Ovary (tissue), 9 donors: ENCODE measurements around the gene CD52. TPM values are rescaled to one million over a fixed set of nuclear protein-coding genes. Genes with fewer than 3 reads are reported as not detected.

Source experiments
- DNase-seq, 5 donors: peaks; one replicate each; pipeline ENCODE4 v3.0.0-alpha.2; 2019 to 2020
- H3K27ac ChIP-seq, 2 donors: fragments of 200-600 bp; one replicate each; pipeline versions ENCODE4 v1.5.1 to v1.8.0; 2019 to 2022
- H3K27me3 ChIP-seq: fragments of 200-600 bp; one replicate; pipeline ENCODE4 v1.8.0; 2022
- H3K36me3 ChIP-seq: fragments of 200-600 bp; sonication (generic); one replicate; pipeline ENCODE4 v1.5.1; 2019
- H3K4me1 ChIP-seq: one replicate; pipeline ENCODE4 v1.8.1; 2013; ENCODE audit warnings: mild to moderate bottlenecking, moderate library complexity; ENCODE audit not compliant: insufficient read depth
- H3K4me3 ChIP-seq: fragments of 200-600 bp; sonication (generic); one replicate; pipeline ENCODE4 v1.5.1; 2017
- H3K9me3 ChIP-seq, 2 donors: fragments of 200-600 bp in 1 of 2; sonication (generic) in 1 of 2; one replicate each; pipeline versions ENCODE4 v1.5.1 to v1.8.1; 2013 to 2019; ENCODE audit warnings: mild to moderate bottlenecking in 1 of 2, moderate library complexity in 1 of 2
- CTCF ChIP-seq, 3 donors: fragments of 450-650 bp in 2 of 3; fragments of 200-600 bp in 1 of 3; IDR thresholded peaks; one replicate each; pipeline versions ENCODE4 v1.5.1 to v1.8.0; 2016 to 2022; ENCODE audit warnings: antibody characterized with exemption in 3 of 3, mild to moderate bottlenecking in 1 of 3
- EP300 ChIP-seq: sonication (generic); formaldehyde crosslinking; IDR thresholded peaks from one replicate; pipeline ENCODE4 v1.6.1; 2017; ENCODE audit warnings: antibody characterized with exemption
- POLR2A ChIP-seq: fragments of 450-650 bp; IDR thresholded peaks from one replicate; pipeline ENCODE4 v1.6.1; 2017; ENCODE audit warnings: antibody characterized with exemption, mild to moderate bottlenecking, moderate library complexity
- WGBS, 3 donors: extraction: QIAGEN DNeasy Blood & Tissue Kit in 1 of 3; methylation state at CpG; one replicate each; pipeline versions ENCODE4 v1.1.5 to v1.1.7; 2013 to 2017; 5-methylcytosine and 5-hydroxymethylcytosine counted together
- intact Hi-C, 4 donors: fragments of 100-400 bp; cut with DNase I; formaldehyde crosslinking; loops; one replicate each; pipeline versions ENCODE4 v1.11.0 to v1.15.1; 2022 to 2023
- polyA plus RNA-seq, 2 donors: library from polyadenylated mRNA; stranded (reverse); fragments of 200-250 nt in 1 of 2; fragments of 350-450 nt in 1 of 2; fragmentation: Illumina TruSeq in 1 of 2; extraction: RNeasy Lipid Tissue Mini Kit (QIAGEN cat#74804) in 1 of 2; gene quantifications; one replicate each; pipeline ENCODE4 v1.2.3, GENCODE V29; 2013 to 2014
- total RNA-seq, 7 donors: library from RNA; depleted of rRNA in 2 of 7; stranded (reverse); fragments of >200 nt in 2 of 7; fragmentation: NEBNext Ultra II Directional in 3 of 7; extraction: Animal tissue kit (Norgen Biotek cat#: 25700) in 3 of 7; gene quantifications; one replicate each; pipeline versions ENCODE4 v1.1.0 to v1.2.4, GENCODE V29; 2016 to 2023
- donor health status: DM: no; HTN: no; CAD: no; lungs with moderate emphysema.
- donor health status: DM: no; HTN: no; CAD: no.
- donor health status: Bipolar disorder and iron deficiency.
- donor health status: DM: yes; HTN: yes; CAD: no.
- donor health status: DM: no; HTN: no; CAD: no.
- donor health status: DM: yes; HTN: yes; CAD: no.

The CD52 gene
- total and polyA plus RNA-seq, 9 donors, result 1.3 to 45.5 (median 4.3) TPM; not detected in 1

GRCh38 chr1:26358411-26359384 lies 40.9 kb downstream of the CD52 start:
- Histone ChIP-seq H3K27me3 (no peaks in the 10 kb centered on the region), H3K4me3 (no peak overlapping the region), H3K4me1 (peaks cover 2% of the 10 kb centered on the region), H3K27ac (no peak overlapping the region), H3K9me3 (no peaks in the 10 kb centered on the region), H3K36me3 (no peaks in the 10 kb centered on the region)
- intact Hi-C loops, result no loop called here
- WGBS, 3 donors, result 42 to 48% (median 44%) methylated on average over 15 of the region's 15 CpGs
- no peak for DNase-seq
- TF ChIP-seq POLR2A, result no peak
- no peak for TF ChIP-seq CTCF (IDR thresholded peaks at IDR 0.05)
- no peak for TF ChIP-seq EP300

GRCh38 chr1:26359981-26360806 lies 42.4 kb downstream of the CD52 start:
- H3K9me3 ChIP-seq, result no peaks in the 10 kb centered on the region
- no peak for TF ChIP-seq EP300
- no peaks in the 10 kb centered on the region for H3K27me3 ChIP-seq
- intact Hi-C loops, result no loop called here
- no peaks in the 10 kb centered on the region for H3K36me3 ChIP-seq
- 1 to 2% (median 2%) methylated on average over 56 to 67 of the region's 67 CpGs for WGBS, 3 donors
- H3K27ac ChIP-seq, result no peak overlapping the region
- H3K4me1 ChIP-seq, result peaks cover 2% of the 10 kb centered on the region
- no peak for DNase-seq
- H3K4me3 ChIP-seq, result no peak overlapping the region

GRCh38 chr1:26360807-26361604 lies 43.2 kb downstream of the CD52 start:
- intact Hi-C loops, result no loop called here
- no peak for DNase-seq
- Histone ChIP-seq H3K4me1 (peaks cover 2% of the 10 kb centered on the region), H3K4me3 (no peak overlapping the region), H3K27ac (no peak overlapping the region), H3K36me3 (no peaks in the 10 kb centered on the region), H3K27me3 (no peaks in the 10 kb centered on the region), H3K9me3 (no peaks in the 10 kb centered on the region)
- WGBS, 3 donors, result 43 to 60% (median 45%) methylated on average over 27 of the region's 27 CpGs
- TF ChIP-seq POLR2A (no peak), CTCF (IDR thresholded peaks at IDR 0.05) (no peak), EP300 (no peak)

- WGBS, 3 donors, result 84 to 89% (median 86%) methylated on average over 12 of the region's 12 CpGs
- Histone ChIP-seq H3K27me3 (no peaks in the 10 kb centered on the region), H3K27ac (no peak overlapping the region), H3K9me3 (no peaks in the 10 kb centered on the region), H3K36me3 (no peaks in the 10 kb centered on the region), H3K4me1 (peaks cover 2% of the 10 kb centered on the region), H3K4me3 (no peak overlapping the region)
- intact Hi-C loops, result no loop called here
- TF ChIP-seq EP300, result no peak
- no peak for TF ChIP-seq POLR2A
- no peak for TF ChIP-seq CTCF (IDR thresholded peaks at IDR 0.05)
- DNase-seq, result no peak
These were observed 43.9 kb downstream of the CD52 start for GRCh38 chr1:26361605-26362122.
